Transverse colon (tissue), 4 donors: ENCODE results near the gene KLF5. TPM values are rescaled to one million over a fixed set of nuclear protein-coding genes. Genes with fewer than 3 reads are reported as not detected.

Experiments
- DNase-seq: peaks from one replicate; pipeline ENCODE4 v3.0.0-alpha.2; 2019
- H3K27ac ChIP-seq, 4 donors: fragments of 200-600 bp; sonication (generic); 2 replicates each; pipeline ENCODE4 v1.5.1; 2016 to 2018; ENCODE audit warnings: inconsistent platforms in 4 of 4
- H3K27me3 ChIP-seq: fragments of 200-600 bp; sonication (generic); 2 replicates; pipeline ENCODE4 v1.5.1; 2017; ENCODE audit warnings: inconsistent platforms
- H3K36me3 ChIP-seq, 4 donors: fragments of 200-600 bp; sonication (generic); 2 replicates each; pipeline ENCODE4 v1.5.1; 2017 to 2019; ENCODE audit warnings: inconsistent platforms in 4 of 4
- H3K4me1 ChIP-seq, 4 donors: fragments of 200-600 bp; sonication (generic); 2 replicates each; pipeline ENCODE4 v1.5.1; 2017 to 2020; ENCODE audit warnings: inconsistent platforms in 4 of 4
- H3K4me3 ChIP-seq, 4 donors: fragments of 200-600 bp; sonication (generic); 1 replicate in 1 of 4; 2 replicates in 3 of 4; pipeline versions ENCODE4 v1.5.1 to v1.6.1; 2017 to 2019; ENCODE audit warnings: inconsistent platforms in 4 of 4
- H3K9me3 ChIP-seq, 2 donors: fragments of 200-600 bp; sonication (generic); 2 replicates each; pipeline ENCODE4 v1.5.1; 2017 to 2019; ENCODE audit warnings: inconsistent platforms in 2 of 2
- CTCF ChIP-seq, 5 experiments: fragments of 200-600 bp in 3 of 5; fragments of 450-650 bp in 2 of 5; sonication (generic) in 3 of 5; IDR thresholded peaks; 1 replicate in 2 of 5; 2 replicates in 3 of 5; pipeline ENCODE4 v1.5.1; 2016 to 2017; ENCODE audit warnings: antibody characterized with exemption in 5 of 5, inconsistent platforms in 3 of 5, mild to moderate bottlenecking in 2 of 5, moderate library complexity in 1 of 5
- EP300 ChIP-seq: sonication (generic); formaldehyde crosslinking; IDR thresholded peaks from one replicate; pipeline ENCODE4 v1.6.1; 2017; ENCODE audit warnings: antibody characterized with exemption, low read depth
- POLR2A ChIP-seq: fragments of 450-650 bp; IDR thresholded peaks from one replicate; pipeline ENCODE4 v1.6.1; 2016; ENCODE audit warnings: antibody characterized with exemption, mild to moderate bottlenecking, moderate library complexity
- POLR2AphosphoS5 ChIP-seq, 3 donors: sonication (generic); formaldehyde crosslinking; IDR thresholded peaks; one replicate each; pipeline ENCODE4 v1.6.1; 2016; ENCODE audit warnings: antibody characterized with exemption in 3 of 3
- WGBS, 2 donors: methylation state at CpG; one replicate each; pipeline ENCODE4 v1.1.5; 2018; ENCODE audit warnings: low coverage in 1 of 2; 5-methylcytosine and 5-hydroxymethylcytosine counted together
- in situ Hi-C, 4 donors: fragments of 200-750 bp; cut with MboI; loops; one replicate each; pipeline versions ENCODE4 v1.15.0 to v1.15.1; 2017; ENCODE audit warnings: low sequenced_read_pairs in 3 of 4, low pct_ligation_motif_present in 1 of 4, low pct_unique_long_range_greater_than_20kb in 1 of 4
- intact Hi-C: fragments of 100-400 bp; cut with DNase I; formaldehyde crosslinking; loops from one replicate; pipeline ENCODE4 v1.15.1; 2023; ENCODE audit warnings: low total_unique reads
- total RNA-seq, 4 donors: library from RNA; depleted of rRNA; stranded (reverse); fragments of >200 nt; gene quantifications; one replicate each; pipeline ENCODE4 v1.1.0, GENCODE V29; 2016

The KLF5 gene
- total RNA-seq, 4 donors from 2014 or later: 192 to 334 (median 270) TPM

- intact Hi-C loops: no loop called here
- no peak for TF ChIP-seq POLR2A
- no peak for TF ChIP-seq EP300
- no peak for TF ChIP-seq POLR2AphosphoS5 (IDR thresholded peaks at IDR 0.05)
- no peak for TF ChIP-seq CTCF (IDR thresholded peaks at IDR 0.05)
- H3K27ac ChIP-seq: no peak overlapping the region
- DNase-seq: no peak
- H3K27me3 ChIP-seq: no peaks in the 10 kb centered on the region
- in situ Hi-C loops: no loop called here
- H3K36me3 ChIP-seq: no peaks in the 10 kb centered on the region
- no peak overlapping the region for H3K4me3 ChIP-seq
- H3K4me1 ChIP-seq: peaks cover 0 to 5% (median 0%) of the 10 kb centered on the region in 4 donors
- H3K9me3 ChIP-seq: no peaks in the 10 kb centered on the region
- WGBS, 2 donors: 68 to 70% methylated on average over 10 of the region's 10 CpGs
Observed at GRCh38 chr13:73106513-73107178, 47.8 kb downstream of the KLF5 start.

GRCh38 chr13:73107481-73107880, 48.7 kb downstream of the KLF5 start:
- DNase-seq: no peak
- H3K4me3 ChIP-seq: no peak overlapping the region
- intact Hi-C loops: no loop called here
- no peak overlapping the region for H3K27ac ChIP-seq
- in situ Hi-C loops: no loop called here
- 75 to 76% methylated on average over 3 of the region's 3 CpGs for WGBS, 2 donors
- peaks cover 0 to 5% (median 0%) of the 10 kb centered on the region in 4 donors for H3K4me1 ChIP-seq
- no peaks in the 10 kb centered on the region for H3K9me3 ChIP-seq
- no peaks in the 10 kb centered on the region for H3K36me3 ChIP-seq
- TF ChIP-seq POLR2A: no peak
- TF ChIP-seq EP300: no peak
- no peak for TF ChIP-seq POLR2AphosphoS5 (IDR thresholded peaks at IDR 0.05)
- no peak for TF ChIP-seq CTCF (IDR thresholded peaks at IDR 0.05)
- H3K27me3 ChIP-seq: no peaks in the 10 kb centered on the region

- peaks cover 0 to 5% (median 0%) of the 10 kb centered on the region in 4 donors for H3K4me1 ChIP-seq
- no peaks in the 10 kb centered on the region for H3K27me3 ChIP-seq
- H3K4me3 ChIP-seq: no peak overlapping the region
- H3K9me3 ChIP-seq: no peaks in the 10 kb centered on the region
- no peak for DNase-seq
- intact Hi-C loops (no loop called here), in situ Hi-C loops (no loop called here)
- no peaks in the 10 kb centered on the region for H3K36me3 ChIP-seq
- 59 to 65% methylated on average over 8 of the region's 8 CpGs for WGBS, 2 donors
- TF ChIP-seq CTCF (IDR thresholded peaks at IDR 0.05): no peak
- no peak for TF ChIP-seq POLR2AphosphoS5 (IDR thresholded peaks at IDR 0.05)
- no peak for TF ChIP-seq POLR2A
- no peak for TF ChIP-seq EP300
- H3K27ac ChIP-seq: no peak overlapping the region
Observed at GRCh38 chr13:73107970-73108369, 49.2 kb downstream of the KLF5 start.

- no peak for TF ChIP-seq CTCF (IDR thresholded peaks at IDR 0.05)
- no peak for TF ChIP-seq POLR2AphosphoS5 (IDR thresholded peaks at IDR 0.05)
- no peak for TF ChIP-seq EP300
- no peak for TF ChIP-seq POLR2A
- Histone ChIP-seq H3K27me3 (no peaks in the 10 kb centered on the region), H3K4me1 (peaks cover 0 to 5% (median 0%) of the 10 kb centered on the region in 4 donors), H3K4me3 (no peak overlapping the region), H3K36me3 (no peaks in the 10 kb centered on the region), H3K27ac (no peak overlapping the region), H3K9me3 (no peaks in the 10 kb centered on the region)
- intact Hi-C loops (no loop called here), in situ Hi-C loops (no loop called here)
- DNase-seq: no peak
- 92 to 100% methylated on average over 5 to 11 of the region's 11 CpGs for WGBS, 2 donors
Observed at GRCh38 chr13:73109288-73109899, 50.6 kb downstream of the KLF5 start.
